CD14-positive monocyte (primary cell): ENCODE results near the gene FSD2. TPM values are rescaled to one million over a fixed set of nuclear protein-coding genes. Genes with fewer than 3 reads are reported as not detected.
A peak's percentile ranks its signal among the peaks of the same experiment; 100 is the strongest.

ENCODE experiments used
- DNase-seq, 3 donors: peaks; one replicate each; pipeline ENCODE4 v3.0.0-alpha.2; 2011 to 2022
- H2AFZ ChIP-seq: 2 replicates; pipeline ENCODE4 v1.6.0; 2012; ENCODE audit warnings: mild to moderate bottlenecking, low read depth, low read length, inconsistent platforms; ENCODE audit not compliant: insufficient read depth, poor library complexity, severe bottlenecking
- H3K27ac ChIP-seq, 2 donors: 1 replicate in 1 of 2; 2 replicates in 1 of 2; pipeline ENCODE4 v1.5.1; 2012 to 2013; ENCODE audit warnings: low read length in 2 of 2, control low read depth in 1 of 2, inconsistent platforms in 1 of 2, low read depth in 1 of 2, mild to moderate bottlenecking in 1 of 2
- H3K27me3 ChIP-seq, 2 donors: one replicate each; pipeline versions ENCODE4 v1.6.0 to v1.6.1; 2011 to 2013; ENCODE audit warnings: low read length in 2 of 2; ENCODE audit not compliant: control insufficient read depth in 2 of 2, insufficient read depth in 2 of 2
- H3K36me3 ChIP-seq, 2 donors: replicated peaks in 1 of 2; 1 replicate in 1 of 2; 2 replicates in 1 of 2; pipeline versions ENCODE4 v1.5.1 to v1.6.1; 2012 to 2013; ENCODE audit warnings: low read length in 2 of 2, control low read depth in 1 of 2, inconsistent platforms in 1 of 2, mild to moderate bottlenecking in 1 of 2; ENCODE audit not compliant: insufficient read depth in 2 of 2, control insufficient read depth in 1 of 2
- H3K4me1 ChIP-seq, 2 donors: 1 replicate in 1 of 2; 2 replicates in 1 of 2; pipeline versions ENCODE4 v1.5.1 to v1.6.1; 2012 to 2013; ENCODE audit warnings: low read length in 2 of 2, control low read depth in 1 of 2, inconsistent platforms in 1 of 2, mild to moderate bottlenecking in 1 of 2, moderate library complexity in 1 of 2; ENCODE audit not compliant: insufficient read depth in 2 of 2, control insufficient read depth in 1 of 2
- H3K4me2 ChIP-seq: replicated peaks from 2 replicates; pipeline ENCODE3; 2012; ENCODE audit warnings: low read length, moderate library complexity, mild to moderate bottlenecking; ENCODE audit not compliant: poor library complexity, severe bottlenecking; ENCODE audit errors: extremely low read depth
- H3K4me3 ChIP-seq, 3 experiments: fragments of 200-600 bp in 1 of 3; sonication (generic) in 1 of 3; replicated peaks in 1 of 3; 1 replicate in 2 of 3; 2 replicates in 1 of 3; pipeline ENCODE4 v1.5.1; 2011 to 2013; ENCODE audit warnings: low read length in 3 of 3, mild to moderate bottlenecking in 3 of 3, control low read depth in 2 of 3, low read depth in 2 of 3, inconsistent platforms in 1 of 3, moderate library complexity in 1 of 3
- H3K79me2 ChIP-seq: 2 replicates; pipeline ENCODE4 v1.6.0; 2012; ENCODE audit warnings: mild to moderate bottlenecking, control low read depth, inconsistent platforms, low read length, moderate library complexity; ENCODE audit not compliant: insufficient read depth
- H3K9ac ChIP-seq: 2 replicates; pipeline ENCODE4 v1.6.0; 2017; ENCODE audit warnings: low read length, mild to moderate bottlenecking; ENCODE audit not compliant: insufficient read depth, poor library complexity, severe bottlenecking
- H3K9me3 ChIP-seq, 2 donors: replicated peaks in 1 of 2; 1 replicate in 1 of 2; 2 replicates in 1 of 2; pipeline versions ENCODE4 v1.5.1 to v1.6.1; 2012 to 2013; ENCODE audit warnings: low read length in 2 of 2, control low read depth in 1 of 2; ENCODE audit not compliant: control insufficient read depth in 1 of 2, insufficient read depth in 1 of 2
- H4K20me1 ChIP-seq: 2 replicates; pipeline ENCODE4 v1.6.0; 2012; ENCODE audit warnings: mild to moderate bottlenecking, low read length, control low read depth, moderate library complexity; ENCODE audit not compliant: insufficient read depth
- H3K27ac Mint-ChIP-seq, 7 donors: one replicate each; pipeline ENCODE4 v1.8.0; 2020; ENCODE audit warnings: mild to moderate bottlenecking in 7 of 7, mixed read lengths in 7 of 7, moderate library complexity in 6 of 7, inconsistent platforms in 2 of 7
- H3K27me3 Mint-ChIP-seq, 3 donors: one replicate each; pipeline ENCODE4 v1.8.0; 2021 to 2022; ENCODE audit warnings: low read depth in 3 of 3, mild to moderate bottlenecking in 3 of 3, mixed read lengths in 3 of 3, moderate library complexity in 3 of 3, inconsistent platforms in 1 of 3
- H3K36me3 Mint-ChIP-seq, 2 donors: one replicate each; pipeline ENCODE4 v1.8.0; 2020; ENCODE audit warnings: mixed read lengths in 2 of 2, inconsistent platforms in 1 of 2, mild to moderate bottlenecking in 1 of 2
- H3K4me1 Mint-ChIP-seq: one replicate; pipeline ENCODE4 v1.8.0; 2020; ENCODE audit warnings: mild to moderate bottlenecking, mixed read lengths
- H3K4me3 Mint-ChIP-seq, 2 donors: one replicate each; pipeline ENCODE4 v1.8.0; 2020; ENCODE audit warnings: mild to moderate bottlenecking in 2 of 2, mixed read lengths in 2 of 2, moderate library complexity in 1 of 2
- H3K9me3 Mint-ChIP-seq, 7 donors: one replicate each; pipeline ENCODE4 v1.8.0; 2020 to 2022; ENCODE audit warnings: mixed read lengths in 7 of 7, mild to moderate bottlenecking in 6 of 7, moderate library complexity in 6 of 7, inconsistent platforms in 2 of 7
- WGBS: methylation state at CpG from one replicate; pipeline ENCODE4 v1.1.5; 2013; ENCODE audit warnings: missing lambda C conversion rate; ENCODE audit not compliant: insufficient coverage; 5-methylcytosine and 5-hydroxymethylcytosine counted together
- intact Hi-C, 2 donors: fragments of 100-400 bp; cut with micrococcal nuclease; formaldehyde crosslinking; loops; one replicate each; pipeline versions ENCODE4 v1.15.0 to v1.15.1; 2023
- polyA plus RNA-seq, 3 donors: library from polyadenylated mRNA; depleted of rRNA in 1 of 3; unstranded in 2 of 3; stranded (reverse) in 1 of 3; fragments of 300-500 nt in 2 of 3; fragments of >200 nt in 1 of 3; fragmentation: Illumina TruSeq in 2 of 3; gene quantifications; 1 replicate in 2 of 3; 2 replicates in 1 of 3; pipeline ENCODE4 v1.2.3, GENCODE V29; 2012 to 2021
- TF ChIP-seq, protein P1 (sequence below): fragments of 200-600 bp; IDR thresholded peaks from one replicate; pipeline ENCODE4 v1.8.0; 2022; ENCODE audit warnings: antibody characterized with exemption, mild to moderate bottlenecking

The FSD2 gene
- polyA plus RNA-seq, 3 donors = 0.09 TPM; not detected in 2

- intact Hi-C loops = loop anchor here (5.0 kb wide), 2 partner anchors 35 to 155 kb away; no protein-coding TSS in a partner anchor
- Histone ChIP-seq H3K27me3 (no peaks in the 10 kb centered on the region), H2AFZ (no peak overlapping the region), H3K4me2 (no peak overlapping the region), H4K20me1 (no peaks in the 10 kb centered on the region), H3K79me2 (no peaks in the 10 kb centered on the region), H3K27ac (no peak overlapping the region), H3K4me1 (peaks cover 25 to 26% of the 10 kb centered on the region in 2 donors), H3K36me3 (no peaks in the 10 kb centered on the region), H3K9me3 (peaks cover 0 to 4% of the 10 kb centered on the region in 2 donors), H3K4me3 (no peak overlapping the region), H3K9ac (no peak overlapping the region)
- peaks cover 0 to 2% (median 0%) of the 10 kb centered on the region in 3 donors for H3K27me3 Mint-ChIP-seq
- 89% methylated on average over 8 of the region's 8 CpGs for WGBS
- TF ChIP-seq, protein P1, sequence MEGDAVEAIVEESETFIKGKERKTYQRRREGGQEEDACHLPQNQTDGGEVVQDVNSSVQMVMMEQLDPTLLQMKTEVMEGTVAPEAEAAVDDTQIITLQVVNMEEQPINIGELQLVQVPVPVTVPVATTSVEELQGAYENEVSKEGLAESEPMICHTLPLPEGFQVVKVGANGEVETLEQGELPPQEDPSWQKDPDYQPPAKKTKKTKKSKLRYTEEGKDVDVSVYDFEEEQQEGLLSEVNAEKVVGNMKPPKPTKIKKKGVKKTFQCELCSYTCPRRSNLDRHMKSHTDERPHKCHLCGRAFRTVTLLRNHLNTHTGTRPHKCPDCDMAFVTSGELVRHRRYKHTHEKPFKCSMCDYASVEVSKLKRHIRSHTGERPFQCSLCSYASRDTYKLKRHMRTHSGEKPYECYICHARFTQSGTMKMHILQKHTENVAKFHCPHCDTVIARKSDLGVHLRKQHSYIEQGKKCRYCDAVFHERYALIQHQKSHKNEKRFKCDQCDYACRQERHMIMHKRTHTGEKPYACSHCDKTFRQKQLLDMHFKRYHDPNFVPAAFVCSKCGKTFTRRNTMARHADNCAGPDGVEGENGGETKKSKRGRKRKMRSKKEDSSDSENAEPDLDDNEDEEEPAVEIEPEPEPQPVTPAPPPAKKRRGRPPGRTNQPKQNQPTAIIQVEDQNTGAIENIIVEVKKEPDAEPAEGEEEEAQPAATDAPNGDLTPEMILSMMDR = no peak
- peaks cover 0 to 2% of the 10 kb centered on the region in 2 donors for H3K36me3 Mint-ChIP-seq
- H3K9me3 Mint-ChIP-seq = peaks cover 0 to 4% (median 0%) of the 10 kb centered on the region in 7 donors
- no peak for DNase-seq
- no peak overlapping the region for H3K4me3 Mint-ChIP-seq
- H3K27ac Mint-ChIP-seq = no peak overlapping the region
- H3K4me1 Mint-ChIP-seq = peaks cover 23% of the 10 kb centered on the region
These were observed 41.8 kb upstream of the FSD2 start for GRCh38 chr15:82847703-82848102.

GRCh38 chr15:82846621-82847020 is 40.8 kb upstream of the FSD2 start:
- peaks cover 0 to 2% (median 0%) of the 10 kb centered on the region in 3 donors for H3K27me3 Mint-ChIP-seq
- peaks cover 0 to 4% (median 0%) of the 10 kb centered on the region in 7 donors for H3K9me3 Mint-ChIP-seq
- H4K20me1 ChIP-seq = no peaks in the 10 kb centered on the region
- H3K4me3 Mint-ChIP-seq = no peak overlapping the region
- no peak overlapping the region for H3K27ac ChIP-seq
- H3K79me2 ChIP-seq = no peaks in the 10 kb centered on the region
- no peaks in the 10 kb centered on the region for H3K36me3 ChIP-seq
- intact Hi-C loops = loop anchor here (5.0 kb wide), 2 partner anchors 34 to 156 kb away; no protein-coding TSS in a partner anchor
- H3K4me2 ChIP-seq = no peak overlapping the region
- peaks cover 0 to 4% of the 10 kb centered on the region in 2 donors for H3K9me3 ChIP-seq
- H3K27me3 ChIP-seq = no peaks in the 10 kb centered on the region
- H3K27ac Mint-ChIP-seq = peak overlapping the region in 1 of 7 donors; percentile 79
- no peak overlapping the region for H2AFZ ChIP-seq
- no peak overlapping the region for H3K4me3 ChIP-seq
- DNase-seq = no peak
- peaks cover 19% of the 10 kb centered on the region for H3K4me1 Mint-ChIP-seq
- peaks cover 22 to 25% of the 10 kb centered on the region in 2 donors for H3K4me1 ChIP-seq
- 86% methylated on average over 1 of the region's 4 CpGs for WGBS
- TF ChIP-seq, protein P1 = no peak
- H3K36me3 Mint-ChIP-seq = peaks cover 0 to 3% of the 10 kb centered on the region in 2 donors
- H3K9ac ChIP-seq = no peak overlapping the region
